K562 (cell line): ENCODE measurements around the gene CTDSPL. TPM values are rescaled to one million over a fixed set of nuclear protein-coding genes. Genes with fewer than 3 reads are reported as not detected.
A peak's percentile ranks its signal among the peaks of the same experiment; 100 is the strongest.

Experiments used
- ATF6 ChIP-seq: sonication (generic); formaldehyde crosslinking; IDR thresholded peaks from 2 replicates; pipeline ENCODE4 v1.4.0; 2020; ENCODE audit warnings: mild to moderate bottlenecking, missing genetic modification reagents
- CAMTA2 ChIP-seq: fragments of 250-450 bp; sonication (Bioruptor Pico); conservative IDR thresholded peaks from 2 replicates; pipeline ENCODE4 v1.5.1; 2022
- CBX2 ChIP-seq: fragments of 200-600 bp; sonication (generic); IDR thresholded peaks from one replicate; pipeline ENCODE4 v1.6.1; 2012; ENCODE audit warnings: mild to moderate bottlenecking, low read length, inconsistent platforms; ENCODE audit not compliant: insufficient read depth, poor library complexity, severe bottlenecking
- CREB1 ChIP-seq, 2 experiments: sonication (generic) in 1 of 2; formaldehyde crosslinking in 1 of 2; IDR thresholded peaks; 2 replicates each; pipeline versions ENCODE4 v1.6.1 to v1.8.0; 2012 to 2022; ENCODE audit warnings: inconsistent platforms in 1 of 2, mild to moderate bottlenecking in 1 of 2, missing genetic modification reagents in 1 of 2, moderate library complexity in 1 of 2
- CREM ChIP-seq: IDR thresholded peaks from 2 replicates; pipeline ENCODE4 v1.6.1; 2014; ENCODE audit warnings: antibody characterized with exemption, low read depth
- CSDE1 ChIP-seq, 2 experiments: fragments of 450-650 bp; IDR thresholded peaks; 2 replicates each; pipeline ENCODE4 v1.6.1; 2016; ENCODE audit warnings: mild to moderate bottlenecking in 1 of 2
- CXXC5 ChIP-seq: fragments of 250-450 bp; sonication (Bioruptor Pico); IDR thresholded peaks from 2 replicates; pipeline ENCODE4 v1.8.0; 2022; ENCODE audit warnings: inconsistent platforms, mild to moderate bottlenecking, moderate library complexity
- KAT2B ChIP-seq: IDR thresholded peaks from one replicate; pipeline ENCODE4 v1.6.1; 2012; ENCODE audit warnings: low read depth, mild to moderate bottlenecking, control low read depth, inconsistent platforms, low read length, moderate library complexity
- MBD2 ChIP-seq: sonication (generic); IDR thresholded peaks from 2 replicates; pipeline ENCODE4 v1.6.1; 2016; ENCODE audit warnings: low read depth, borderline replicate concordance
- MIER1 ChIP-seq: fragments of 450-650 bp; IDR thresholded peaks from 2 replicates; pipeline ENCODE4 v1.6.1; 2016; ENCODE audit warnings: antibody characterized with exemption, mild to moderate bottlenecking, low read depth
- MTA2 ChIP-seq: fragments of 450-650 bp; IDR thresholded peaks from 2 replicates; pipeline ENCODE4 v1.6.1; 2016; ENCODE audit warnings: low read depth
- PKNOX1 ChIP-seq: fragments of 450-650 bp; IDR thresholded peaks from 2 replicates; pipeline ENCODE4 v1.6.1; 2016
- RBM14 ChIP-seq: fragments of 200-400 bp; formaldehyde crosslinking; IDR thresholded peaks from 2 replicates; pipeline ENCODE4 v1.6.1; 2018; ENCODE audit warnings: low read depth, mild to moderate bottlenecking, low read length, moderate library complexity, borderline replicate concordance; ENCODE audit not compliant: insufficient read depth
- RCOR1 ChIP-seq, 2 experiments: IDR thresholded peaks; 2 replicates each; pipeline ENCODE4 v1.6.1; 2012; ENCODE audit warnings: low read depth in 2 of 2, low read length in 2 of 2, borderline replicate concordance in 1 of 2, improper control_type of control experiment in 1 of 2
- SMAD3 ChIP-seq: fragments of 450-650 bp; formaldehyde crosslinking; conservative IDR thresholded peaks from 2 replicates; pipeline ENCODE4 v1.4.0; 2020; ENCODE audit warnings: mild to moderate bottlenecking
- SNRNP70 ChIP-seq: fragments of 200-400 bp; formaldehyde crosslinking; optimal IDR thresholded peaks from 2 replicates; pipeline ENCODE3; 2017; ENCODE audit warnings: low read depth, low read length
- STAT5B ChIP-seq: fragments of 250-450 bp; sonication (Bioruptor Pico); IDR thresholded peaks from 2 replicates; pipeline ENCODE4 v1.8.0; 2021; ENCODE audit warnings: mild to moderate bottlenecking, inconsistent platforms
- TRIM24 ChIP-seq, 2 experiments: fragments of 450-650 bp; IDR thresholded peaks; 2 replicates each; pipeline ENCODE4 v1.6.1; 2016
- ZKSCAN1 ChIP-seq: fragments of 150-350 bp; IDR thresholded peaks from 2 replicates; pipeline ENCODE4 v1.6.1; 2016; ENCODE audit warnings: low read depth, low read length
- ZNF584 ChIP-seq: fragments of 200-800 bp; sonication (Bioruptor generic); IDR thresholded peaks from 2 replicates; pipeline ENCODE4 v1.6.1; 2016; ENCODE audit warnings: low read depth, mild to moderate bottlenecking, missing genetic modification characterization, missing compliant biosample characterization
- ZNF785 ChIP-seq: fragments of 250-450 bp; sonication (Bioruptor Pico); IDR thresholded peaks from 2 replicates; pipeline ENCODE4 v1.4.0; 2020; ENCODE audit warnings: mild to moderate bottlenecking
- polyA plus RNA-seq, 8 experiments: library from polyadenylated mRNA; depleted of rRNA in 4 of 8; stranded (reverse) in 5 of 8; unstranded in 3 of 8; fragments of >200 nt; fragmentation: Nextera tagmentation in 2 of 8; fragmentation: Illumina TruSeq in 1 of 8; extraction: Ambion mirVana in 2 of 8; extraction: Trizol in 1 of 8; gene quantifications; 2 replicates each; pipeline versions ENCODE4 v1.2.1 to v1.2.3, GENCODE V29; 2011 to 2014; ENCODE audit warnings: inconsistent platforms in 1 of 8, missing spikeins in 1 of 8
- total RNA-seq, 7 experiments: library from RNA; depleted of rRNA in 6 of 7; stranded (reverse); fragments of >200 nt in 6 of 7; fragmentation: Illumina TruSeq in 2 of 7; extraction: Trizol in 2 of 7; gene quantifications; 2 replicates each; pipeline versions ENCODE4 v1.2.1 to v1.2.3, GENCODE V29; 2011 to 2021; ENCODE audit warnings: low replicate concordance in 1 of 7
- TF ChIP-seq, protein P1 (sequence below), 2 experiments: fragments of 250-450 bp in 1 of 2; fragments of 450-650 bp in 1 of 2; sonication (Bioruptor Pico) in 1 of 2; IDR thresholded peaks; 2 replicates each; pipeline versions ENCODE4 v1.6.1 to v1.8.0; 2016 to 2021; ENCODE audit warnings: mild to moderate bottlenecking in 2 of 2, moderate library complexity in 2 of 2, missing compliant biosample characterization in 1 of 2, missing genetic modification characterization in 1 of 2
- TF ChIP-seq, protein P2 (sequence below), 3 experiments: IDR thresholded peaks in 2 of 3; conservative IDR thresholded peaks in 1 of 3; 2 replicates each; pipeline ENCODE4 v1.5.1; 2011 to 2012; ENCODE audit warnings: low read length in 3 of 3, mild to moderate bottlenecking in 3 of 3, control low read depth in 2 of 3, improper control_type of control experiment in 1 of 3, inconsistent platforms in 1 of 3, low read depth in 1 of 3, mixed read lengths in 1 of 3, moderate library complexity in 1 of 3; ENCODE audit not compliant: insufficient read depth in 2 of 3

CTDSPL gene
- total and polyA plus RNA-seq, 9 of the 15 experiments (the other 6 are each of a cell fraction or from before 2014, with no cell fraction given) = 5.1 to 19.3 (median 11.3) TPM

DNA sequence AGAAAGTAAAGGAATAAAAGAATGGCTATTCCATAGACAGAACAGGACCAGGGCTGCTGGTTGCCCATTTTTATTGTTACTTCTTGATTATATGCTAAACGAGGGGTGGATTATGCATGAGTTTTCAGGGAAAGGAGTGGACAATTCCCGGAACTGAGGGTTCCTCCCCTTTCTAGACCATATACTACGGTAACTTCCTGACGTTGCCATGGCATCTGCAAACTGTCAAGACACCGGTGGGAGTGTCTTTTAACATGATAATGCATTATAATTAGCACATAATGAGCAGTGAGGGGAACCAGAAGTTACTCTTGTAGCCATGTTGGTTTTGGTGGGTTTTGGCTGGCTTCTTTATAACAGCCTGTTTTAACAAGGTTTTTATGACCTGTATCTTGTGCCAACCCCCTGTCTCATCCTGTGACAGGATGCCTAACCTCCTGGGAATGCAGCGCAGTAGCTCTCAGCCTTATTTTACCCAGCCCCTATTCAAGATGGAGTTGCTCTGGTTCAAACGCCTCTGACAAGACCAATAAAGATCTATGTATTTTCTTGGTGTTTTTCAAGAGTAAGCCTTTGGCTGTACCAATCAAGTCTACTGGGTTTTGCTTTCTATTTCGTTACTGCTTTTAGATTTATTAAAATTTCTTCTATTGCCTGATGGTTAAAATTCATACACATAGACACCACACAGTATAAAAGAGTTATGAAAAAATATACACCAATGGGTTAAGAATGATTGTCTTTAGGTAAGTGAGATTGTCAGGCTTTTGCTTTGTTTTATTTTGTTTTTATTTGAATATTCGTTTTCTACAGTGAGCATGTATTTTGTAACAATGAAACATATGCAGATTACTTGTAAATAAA, 37.4 kb upstream of the CTDSPL start (continued):
- TF ChIP-seq CXXC5 (CRISPR knock-in tag) (peak; percentile 60), CAMTA2 (no peak), MIER1 (no peak), ZKSCAN1 (no peak), CREB1 (IDR thresholded peaks at IDR 0.05) (no peak), CREB1 (CRISPR knock-in tag; IDR thresholded peaks at IDR 0.05) (no peak), KAT2B (no peak), CSDE1 (IDR thresholded peaks at IDR 0.05) (peak in 1 of 2 experiments; percentile 50; a peak in 1 of 4 replicates), ZNF584 (peak; percentile 96), MTA2 (no peak), ZNF785 (CRISPR knock-in tag) (0 out of 2 replicates have a peak, but pooled peaks have one; percentile 66), ATF6 (CRISPR knock-in tag) (no peak), CREM (no peak), CBX2 (no peak), RCOR1 (IDR thresholded peaks at IDR 0.05; ENCODE audit: borderline replicate concordance in 1 of 2, low read depth in 2 of 2, low read length in 2 of 2) (no peak), STAT5B (CRISPR knock-in tag) (0 out of 2 replicates have a peak, but pooled peaks have one; percentile 19), MBD2 (no peak), SNRNP70 (no peak), RBM14 (no peak), PKNOX1 (peak; percentile 71), SMAD3 (CRISPR knock-in tag) (peak; percentile 97), TRIM24 (IDR thresholded peaks at IDR 0.05) (no peak)
- TF ChIP-seq, protein P1, sequence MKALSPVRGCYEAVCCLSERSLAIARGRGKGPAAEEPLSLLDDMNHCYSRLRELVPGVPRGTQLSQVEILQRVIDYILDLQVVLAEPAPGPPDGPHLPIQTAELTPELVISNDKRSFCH (CRISPR knock-in tag; IDR thresholded peaks at IDR 0.05) = peak; percentile 78; the same call in 1 of the 2 replicates
- TF ChIP-seq, protein P1 (tag; IDR thresholded peaks at IDR 0.05) = no peak
- TF ChIP-seq, protein P2, sequence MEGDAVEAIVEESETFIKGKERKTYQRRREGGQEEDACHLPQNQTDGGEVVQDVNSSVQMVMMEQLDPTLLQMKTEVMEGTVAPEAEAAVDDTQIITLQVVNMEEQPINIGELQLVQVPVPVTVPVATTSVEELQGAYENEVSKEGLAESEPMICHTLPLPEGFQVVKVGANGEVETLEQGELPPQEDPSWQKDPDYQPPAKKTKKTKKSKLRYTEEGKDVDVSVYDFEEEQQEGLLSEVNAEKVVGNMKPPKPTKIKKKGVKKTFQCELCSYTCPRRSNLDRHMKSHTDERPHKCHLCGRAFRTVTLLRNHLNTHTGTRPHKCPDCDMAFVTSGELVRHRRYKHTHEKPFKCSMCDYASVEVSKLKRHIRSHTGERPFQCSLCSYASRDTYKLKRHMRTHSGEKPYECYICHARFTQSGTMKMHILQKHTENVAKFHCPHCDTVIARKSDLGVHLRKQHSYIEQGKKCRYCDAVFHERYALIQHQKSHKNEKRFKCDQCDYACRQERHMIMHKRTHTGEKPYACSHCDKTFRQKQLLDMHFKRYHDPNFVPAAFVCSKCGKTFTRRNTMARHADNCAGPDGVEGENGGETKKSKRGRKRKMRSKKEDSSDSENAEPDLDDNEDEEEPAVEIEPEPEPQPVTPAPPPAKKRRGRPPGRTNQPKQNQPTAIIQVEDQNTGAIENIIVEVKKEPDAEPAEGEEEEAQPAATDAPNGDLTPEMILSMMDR (IDR thresholded peaks at IDR 0.05 in 2 of 3, conservative IDR thresholded peaks at IDR 0.05 in 1 of 3; ENCODE audit: insufficient read depth in 2 of 3, low read depth in 1 of 3, low read length in 3 of 3) = no peak
